DMS114 treated with DMSO at 0.1 percent for 48 hours (cell line): ENCODE measurements around the gene WSCD2.

Source experiments
- DNase-seq: peaks from one replicate; lab custom pipeline; 2025; ENCODE audit not compliant: unreplicated experiment; lab: John Stamatoyannopoulos, UW

The WSCD2 gene

GRCh38 chr12:108107293-108107692 is 21.8 kb upstream of the WSCD2 start:
- DNase-seq, result no peak

- no peak for DNase-seq
These were observed 19.6 kb upstream of the WSCD2 start for GRCh38 chr12:108109504-108109903.

- DNase-seq, result no peak
These were observed 19.1 kb upstream of the WSCD2 start for GRCh38 chr12:108109954-108110353.

GRCh38 chr12:108110844-108111243 is 18.2 kb upstream of the WSCD2 start:
- no peak for DNase-seq

GRCh38 chr12:108112832-108113556 is 16.1 kb upstream of the WSCD2 start:
- no peak for DNase-seq

- no peak for DNase-seq
These were observed 13.7 kb upstream of the WSCD2 start for GRCh38 chr12:108115123-108116121.

GRCh38 chr12:108116254-108116653 is 12.8 kb upstream of the WSCD2 start:
- DNase-seq, result no peak

- DNase-seq, result no peak
These were observed 12.4 kb upstream of the WSCD2 start for GRCh38 chr12:108116699-108117098.

GRCh38 chr12:108117163-108117849 is 11.8 kb upstream of the WSCD2 start:
- DNase-seq, result no peak

- DNase-seq, result no peak
These were observed 11.2 kb upstream of the WSCD2 start for GRCh38 chr12:108117902-108118301.

GRCh38 chr12:108119126-108119973 is 9.7 kb upstream of the WSCD2 start:
- DNase-seq, result no peak

GRCh38 chr12:108119974-108120862 is 8.9 kb upstream of the WSCD2 start:
- DNase-seq, result no peak

- DNase-seq, result no peak
These were observed 8.3 kb upstream of the WSCD2 start for GRCh38 chr12:108120863-108121165.

GRCh38 chr12:108121320-108121719 is 7.8 kb upstream of the WSCD2 start:
- DNase-seq, result no peak

- no peak for DNase-seq
These were observed 7.2 kb upstream of the WSCD2 start for GRCh38 chr12:108121728-108122471.

GRCh38 chr12:108122644-108123043 is 6.4 kb upstream of the WSCD2 start:
- no peak for DNase-seq

GRCh38 chr12:108123402-108123801 is 5.7 kb upstream of the WSCD2 start:
- no peak for DNase-seq

GRCh38 chr12:108125073-108125472 is 4.0 kb upstream of the WSCD2 start:
- no peak for DNase-seq

- DNase-seq, result no peak
These were observed 2.9 kb upstream of the WSCD2 start for GRCh38 chr12:108126212-108126611.
